Esophagus squamous epithelium (tissue), 5 donors: ENCODE data around the gene GRAP. TPM values are rescaled to one million over a fixed set of nuclear protein-coding genes. Genes with fewer than 3 reads are reported as not detected.

Experiments used
- DNase-seq: peaks from one replicate; lab custom pipeline; 2025; lab: John Stamatoyannopoulos, UW
- H3K27ac ChIP-seq, 4 donors: fragments of 200-600 bp; sonication (generic); one replicate each; pipeline ENCODE4 v1.5.1; 2016 to 2019; ENCODE audit warnings: mild to moderate bottlenecking in 1 of 4
- H3K27me3 ChIP-seq, 4 donors: fragments of 200-600 bp; sonication (generic); 1 replicate in 3 of 4; 2 replicates in 1 of 4; pipeline versions ENCODE4 v1.5.1 to v1.6.0; 2017 to 2021; ENCODE audit warnings: antibody characterized with exemption in 1 of 4
- H3K36me3 ChIP-seq, 3 donors: fragments of 200-600 bp; sonication (generic); one replicate each; pipeline ENCODE4 v1.5.1; 2016 to 2019
- H3K4me1 ChIP-seq, 3 donors: fragments of 200-600 bp; sonication (generic); one replicate each; pipeline ENCODE4 v1.5.1; 2017 to 2019
- H3K4me3 ChIP-seq, 4 donors: fragments of 200-600 bp; sonication (generic); 1 replicate in 3 of 4; 2 replicates in 1 of 4; pipeline ENCODE4 v1.5.1; 2016 to 2019; ENCODE audit warnings: mild to moderate bottlenecking in 2 of 4, moderate library complexity in 1 of 4
- H3K9me3 ChIP-seq, 3 donors: fragments of 200-600 bp; sonication (generic); one replicate each; pipeline ENCODE4 v1.5.1; 2016 to 2019
- CTCF ChIP-seq, 6 experiments: fragments of 450-650 bp in 4 of 6; fragments of 200-600 bp in 2 of 6; sonication (generic) in 2 of 6; IDR thresholded peaks; one replicate each; pipeline ENCODE4 v1.5.1; 2016 to 2019; ENCODE audit warnings: antibody characterized with exemption in 6 of 6, mild to moderate bottlenecking in 4 of 6, moderate library complexity in 4 of 6
- POLR2A ChIP-seq, 4 donors: fragments of 450-650 bp; IDR thresholded peaks; one replicate each; pipeline ENCODE4 v1.6.1; 2017; ENCODE audit warnings: antibody characterized with exemption in 4 of 4, mild to moderate bottlenecking in 4 of 4, moderate library complexity in 3 of 4
- WGBS, 2 donors: methylation state at CpG; one replicate each; pipeline ENCODE4 v1.1.5; 2018; 5-methylcytosine and 5-hydroxymethylcytosine counted together
- intact Hi-C: fragments of 100-400 bp; cut with DNase I; formaldehyde crosslinking; loops from one replicate; pipeline ENCODE4 v1.15.0; 2022
- total RNA-seq, 4 donors: library from RNA; depleted of rRNA; stranded (reverse); fragments of >200 nt; gene quantifications; one replicate each; pipeline ENCODE4 v1.1.0, GENCODE V29; 2016
- donor health status: DM: yes; HTN: yes; CAD: no.

Gene GRAP
- total RNA-seq, 4 donors from 2014 or later = 1.0 to 4.2 (median 1.7) TPM

- WGBS, 2 donors = 29 to 36% methylated on average over 5 to 7 of the region's 29 CpGs
Measured at GRCh38 chr17:19014628-19015215, 32.0 kb downstream of the GRAP start.

GRCh38 chr17:19013806-19014627 is 32.7 kb downstream of the GRAP start:
- WGBS, 2 donors = 54 to 79% methylated on average over 7 to 8 of the region's 11 CpGs
- no peaks in the 10 kb centered on the region for H3K27me3 ChIP-seq
- intact Hi-C loops = no loop called here
- H3K27ac ChIP-seq = peak overlapping the region; percentile 76 to 88 (median 84)
- no peaks in the 10 kb centered on the region for H3K36me3 ChIP-seq
- H3K4me3 ChIP-seq = no peak overlapping the region
- H3K9me3 ChIP-seq = no peaks in the 10 kb centered on the region
- H3K4me1 ChIP-seq = peaks cover 20 to 75% (median 23%) of the 10 kb centered on the region in 3 donors
- no peak for DNase-seq
- TF ChIP-seq CTCF (IDR thresholded peaks at IDR 0.05) = no peak
- TF ChIP-seq POLR2A (IDR thresholded peaks at IDR 0.05) = no peak

More at GRCh38 chr17:19014628-19015215, 32.0 kb downstream of the GRAP start:
- Histone ChIP-seq H3K4me3 (no peak overlapping the region), H3K36me3 (no peaks in the 10 kb centered on the region), H3K27me3 (no peaks in the 10 kb centered on the region), H3K27ac (peak overlapping the region; percentile 76 to 88 (median 84)), H3K9me3 (no peaks in the 10 kb centered on the region), H3K4me1 (peaks cover 20 to 75% (median 23%) of the 10 kb centered on the region in 3 donors)
- intact Hi-C loops = no loop called here
- TF ChIP-seq POLR2A (IDR thresholded peaks at IDR 0.05) (no peak), CTCF (IDR thresholded peaks at IDR 0.05) (no peak)
- DNase-seq = no peak

- no peaks in the 10 kb centered on the region for H3K9me3 ChIP-seq
- H3K4me1 ChIP-seq = peaks cover 20 to 75% (median 23%) of the 10 kb centered on the region in 3 donors
- no peak overlapping the region for H3K4me3 ChIP-seq
- TF ChIP-seq CTCF (IDR thresholded peaks at IDR 0.05) (no peak), POLR2A (IDR thresholded peaks at IDR 0.05) (no peak)
- intact Hi-C loops = no loop called here
- 83% methylated on average over 7 of the region's 12 CpGs; no CpG with 5 or more reads in 1 of the 2 donors for WGBS, 2 donors
- H3K27me3 ChIP-seq = no peaks in the 10 kb centered on the region
- no peaks in the 10 kb centered on the region for H3K36me3 ChIP-seq
- DNase-seq = no peak
- peak overlapping the region in 2 of 4 donors; percentile 85 to 88 for H3K27ac ChIP-seq
Measured at GRCh38 chr17:19013226-19013625, 33.5 kb downstream of the GRAP start.

- no peak overlapping the region for H3K4me3 ChIP-seq
- no peak for DNase-seq
- intact Hi-C loops = no loop called here
- no peaks in the 10 kb centered on the region for H3K36me3 ChIP-seq
- peaks cover 20 to 67% (median 23%) of the 10 kb centered on the region in 3 donors for H3K4me1 ChIP-seq
- no peaks in the 10 kb centered on the region for H3K27me3 ChIP-seq
- no peaks in the 10 kb centered on the region for H3K9me3 ChIP-seq
- TF ChIP-seq POLR2A (IDR thresholded peaks at IDR 0.05) (no peak), CTCF (IDR thresholded peaks at IDR 0.05) (no peak)
- 87 to 95% methylated on average over 12 to 20 of the region's 22 CpGs for WGBS, 2 donors
- H3K27ac ChIP-seq = peak overlapping the region in 3 of 4 donors; percentile 65 to 84 (median 84)
Measured at GRCh38 chr17:19012171-19013080, 34.3 kb downstream of the GRAP start.
